Lower leg skin (tissue), 4 donors: ENCODE measurements around the gene TOR2A. TPM values are rescaled to one million over a fixed set of nuclear protein-coding genes. Genes with fewer than 3 reads are reported as not detected.

ENCODE experiments used
- DNase-seq, 2 donors: peaks; one replicate each; pipeline ENCODE4 v3.0.0-alpha.2; 2019; ENCODE audit warnings: low spot score in 2 of 2
- H3K4me3 ChIP-seq: fragments of 200-600 bp; sonication (generic); 2 replicates; pipeline ENCODE4 v1.5.1; 2017; ENCODE audit warnings: mild to moderate bottlenecking, low read depth; ENCODE audit not compliant: poor library complexity, severe bottlenecking
- POLR2A ChIP-seq, 2 donors: fragments of 450-650 bp; IDR thresholded peaks; one replicate each; pipeline ENCODE4 v1.6.1; 2016 to 2017; ENCODE audit warnings: antibody characterized with exemption in 2 of 2, mild to moderate bottlenecking in 1 of 2, moderate library complexity in 1 of 2
- WGBS, 2 donors: methylation state at CpG; one replicate each; pipeline ENCODE4 v1.1.5; 2018; 5-methylcytosine and 5-hydroxymethylcytosine counted together
- intact Hi-C: fragments of 100-400 bp; cut with DNase I; formaldehyde crosslinking; loops from one replicate; pipeline ENCODE4 v1.15.0; 2023; ENCODE audit warnings: low total_unique reads
- total RNA-seq, 4 donors: library from RNA; depleted of rRNA; stranded (reverse); fragments of >200 nt; gene quantifications; one replicate each; pipeline ENCODE4 v1.1.0, GENCODE V29; 2016
- TF ChIP-seq, protein P1 (sequence below), 3 donors: fragments of 450-650 bp; IDR thresholded peaks; one replicate each; pipeline ENCODE4 v1.5.1; 2016; ENCODE audit warnings: antibody characterized with exemption in 3 of 3, mild to moderate bottlenecking in 3 of 3, moderate library complexity in 2 of 3

Gene TOR2A
- total RNA-seq, 4 donors from 2014 or later: 11.5 to 19.9 (median 15.1) TPM

GRCh38 chr9:127765418-127765817 lies 30.3 kb upstream of the TOR2A start:
- WGBS, 2 donors: 74 to 77% methylated on average over 1 of the region's 1 CpG
- TF ChIP-seq POLR2A (IDR thresholded peaks at IDR 0.05): no peak
- TF ChIP-seq, protein P1, sequence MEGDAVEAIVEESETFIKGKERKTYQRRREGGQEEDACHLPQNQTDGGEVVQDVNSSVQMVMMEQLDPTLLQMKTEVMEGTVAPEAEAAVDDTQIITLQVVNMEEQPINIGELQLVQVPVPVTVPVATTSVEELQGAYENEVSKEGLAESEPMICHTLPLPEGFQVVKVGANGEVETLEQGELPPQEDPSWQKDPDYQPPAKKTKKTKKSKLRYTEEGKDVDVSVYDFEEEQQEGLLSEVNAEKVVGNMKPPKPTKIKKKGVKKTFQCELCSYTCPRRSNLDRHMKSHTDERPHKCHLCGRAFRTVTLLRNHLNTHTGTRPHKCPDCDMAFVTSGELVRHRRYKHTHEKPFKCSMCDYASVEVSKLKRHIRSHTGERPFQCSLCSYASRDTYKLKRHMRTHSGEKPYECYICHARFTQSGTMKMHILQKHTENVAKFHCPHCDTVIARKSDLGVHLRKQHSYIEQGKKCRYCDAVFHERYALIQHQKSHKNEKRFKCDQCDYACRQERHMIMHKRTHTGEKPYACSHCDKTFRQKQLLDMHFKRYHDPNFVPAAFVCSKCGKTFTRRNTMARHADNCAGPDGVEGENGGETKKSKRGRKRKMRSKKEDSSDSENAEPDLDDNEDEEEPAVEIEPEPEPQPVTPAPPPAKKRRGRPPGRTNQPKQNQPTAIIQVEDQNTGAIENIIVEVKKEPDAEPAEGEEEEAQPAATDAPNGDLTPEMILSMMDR (IDR thresholded peaks at IDR 0.05): no peak
- intact Hi-C loops: no loop called here
- H3K4me3 ChIP-seq: no peak overlapping the region
- DNase-seq: no peak

GRCh38 chr9:127763918-127764384 lies 28.9 kb upstream of the TOR2A start:
- intact Hi-C loops: no loop called here
- TF ChIP-seq, protein P1 (IDR thresholded peaks at IDR 0.05): no peak
- no peak for TF ChIP-seq POLR2A (IDR thresholded peaks at IDR 0.05)
- DNase-seq: no peak
- 50 to 69% methylated on average over 7 of the region's 7 CpGs for WGBS, 2 donors
- no peak overlapping the region for H3K4me3 ChIP-seq

GRCh38 chr9:127762111-127762676 lies 27.1 kb upstream of the TOR2A start:
- no peak overlapping the region for H3K4me3 ChIP-seq
- peak in 1 of 2 donors; percentile 88 for DNase-seq
- TF ChIP-seq, protein P1 (IDR thresholded peaks at IDR 0.05): no peak
- TF ChIP-seq POLR2A (IDR thresholded peaks at IDR 0.05): no peak
- 43 to 52% methylated on average over 16 of the region's 16 CpGs for WGBS, 2 donors
- intact Hi-C loops: no loop called here

- TF ChIP-seq POLR2A (IDR thresholded peaks at IDR 0.05): no peak
- TF ChIP-seq, protein P1 (IDR thresholded peaks at IDR 0.05): no peak
- intact Hi-C loops: no loop called here
- 48% methylated on average over 4 to 5 of the region's 5 CpGs for WGBS, 2 donors
- no peak overlapping the region for H3K4me3 ChIP-seq
- DNase-seq: no peak
Observed at GRCh38 chr9:127761491-127761956, 26.4 kb upstream of the TOR2A start.

DNA sequence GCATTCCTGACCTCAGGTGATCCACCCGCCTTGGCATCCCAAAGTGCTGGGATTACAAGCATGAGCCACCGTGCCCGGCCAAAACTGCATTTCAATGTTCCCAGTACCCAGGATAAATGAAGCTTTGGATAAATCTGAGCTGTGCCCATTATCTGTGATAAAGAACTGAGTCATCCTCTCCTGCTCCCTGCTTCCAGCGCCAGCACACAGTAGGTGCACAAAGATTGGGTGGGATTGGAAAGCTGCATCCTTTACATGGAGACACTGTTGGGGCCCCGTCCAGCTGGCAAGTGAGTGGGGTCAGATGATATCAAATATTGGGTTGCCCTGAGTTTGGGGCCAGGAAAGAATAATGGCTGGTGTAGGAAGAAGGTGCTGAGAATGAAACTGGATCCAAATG lies 26.0 kb upstream of the TOR2A start:
- H3K4me3 ChIP-seq: no peak overlapping the region

More for the DNA sequence above, 26.0 kb upstream of the TOR2A start:
- no peak for DNase-seq
- WGBS, 2 donors: 89% methylated on average over 5 of the region's 5 CpGs
- TF ChIP-seq, protein P1 (IDR thresholded peaks at IDR 0.05): no peak
- no peak for TF ChIP-seq POLR2A (IDR thresholded peaks at IDR 0.05)
- intact Hi-C loops: no loop called here
